ENCODE data around the gene APLN.

DNA sequence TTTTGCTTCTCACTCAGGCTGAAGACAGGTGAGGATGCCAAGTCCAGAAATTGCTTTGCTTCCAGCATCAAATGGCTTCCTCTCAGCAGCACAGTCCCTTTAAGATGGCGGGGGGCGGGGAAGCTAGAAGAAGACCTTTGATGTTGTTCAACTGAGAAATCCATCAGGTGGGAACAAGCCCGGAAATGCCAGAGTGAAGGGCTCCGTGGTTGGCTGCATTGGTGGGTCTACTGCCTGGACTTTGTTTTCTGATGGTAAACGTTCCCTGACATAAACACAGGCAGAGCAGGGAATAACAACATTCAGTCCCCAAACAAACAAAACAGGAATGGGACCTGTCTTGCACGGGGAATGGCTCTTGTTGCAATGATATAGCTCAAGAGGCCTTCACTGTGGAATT is 37.3 kb downstream of the APLN start:
- TF ChIP-seq, protein P1, sequence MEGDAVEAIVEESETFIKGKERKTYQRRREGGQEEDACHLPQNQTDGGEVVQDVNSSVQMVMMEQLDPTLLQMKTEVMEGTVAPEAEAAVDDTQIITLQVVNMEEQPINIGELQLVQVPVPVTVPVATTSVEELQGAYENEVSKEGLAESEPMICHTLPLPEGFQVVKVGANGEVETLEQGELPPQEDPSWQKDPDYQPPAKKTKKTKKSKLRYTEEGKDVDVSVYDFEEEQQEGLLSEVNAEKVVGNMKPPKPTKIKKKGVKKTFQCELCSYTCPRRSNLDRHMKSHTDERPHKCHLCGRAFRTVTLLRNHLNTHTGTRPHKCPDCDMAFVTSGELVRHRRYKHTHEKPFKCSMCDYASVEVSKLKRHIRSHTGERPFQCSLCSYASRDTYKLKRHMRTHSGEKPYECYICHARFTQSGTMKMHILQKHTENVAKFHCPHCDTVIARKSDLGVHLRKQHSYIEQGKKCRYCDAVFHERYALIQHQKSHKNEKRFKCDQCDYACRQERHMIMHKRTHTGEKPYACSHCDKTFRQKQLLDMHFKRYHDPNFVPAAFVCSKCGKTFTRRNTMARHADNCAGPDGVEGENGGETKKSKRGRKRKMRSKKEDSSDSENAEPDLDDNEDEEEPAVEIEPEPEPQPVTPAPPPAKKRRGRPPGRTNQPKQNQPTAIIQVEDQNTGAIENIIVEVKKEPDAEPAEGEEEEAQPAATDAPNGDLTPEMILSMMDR (IDR thresholded peaks at IDR 0.05): no peak
- no peak for TF ChIP-seq POLR2A (IDR thresholded peaks at IDR 0.05)

Data from thyroid gland (tissue), 4 donors.